Measurements from ENCODE around the gene FXYD5.

The FXYD5 gene

DNA sequence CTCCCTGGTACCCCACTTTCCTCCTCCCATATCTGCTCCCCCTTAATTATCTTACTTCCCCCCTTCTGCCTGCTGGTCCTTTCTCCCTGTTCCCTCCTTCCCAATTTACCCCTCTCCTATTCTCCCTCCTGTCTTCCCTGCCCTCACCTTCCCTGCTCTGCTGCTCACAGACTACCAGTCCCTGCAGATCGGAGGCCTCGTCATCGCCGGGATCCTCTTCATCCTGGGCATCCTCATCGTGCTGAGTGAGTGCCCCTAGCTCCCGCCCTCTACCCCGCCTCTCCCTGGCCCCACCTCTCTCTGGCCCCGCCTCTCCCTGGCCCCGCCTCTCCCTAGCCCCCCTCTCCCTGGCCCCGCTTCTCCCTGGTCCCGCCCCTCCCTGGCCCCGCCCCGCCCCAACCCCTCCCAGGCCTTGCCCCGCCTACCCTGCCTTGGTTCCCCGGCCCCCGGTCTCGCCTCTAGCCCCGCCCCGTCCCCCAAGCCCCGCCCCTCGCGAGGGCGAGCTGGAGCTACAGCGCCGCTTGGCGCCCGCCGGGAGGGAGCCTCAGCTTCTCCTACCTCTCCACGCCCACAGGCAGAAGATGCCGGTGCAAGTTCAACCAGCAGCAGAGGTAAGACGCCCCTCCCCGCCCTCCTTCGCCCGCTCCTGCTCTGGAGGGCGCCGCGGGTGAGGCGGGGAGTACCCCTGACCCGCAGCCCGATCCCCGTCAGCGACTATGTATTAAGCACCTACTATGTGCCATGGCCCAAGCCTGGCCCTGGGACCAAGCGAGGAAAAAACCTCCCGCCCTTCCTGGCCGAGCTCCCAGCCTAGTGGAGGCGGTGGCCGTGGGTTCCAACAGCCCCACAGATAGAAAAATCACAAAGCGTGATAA is 13.3 kb upstream of the FXYD5 start:
- Histone ChIP-seq H3K4me3 (ENCODE audit: insufficient read length, low read depth) (no peak overlapping the region), H3K9ac (ENCODE audit: insufficient read length, low read depth) (no peak overlapping the region)

DNA sequence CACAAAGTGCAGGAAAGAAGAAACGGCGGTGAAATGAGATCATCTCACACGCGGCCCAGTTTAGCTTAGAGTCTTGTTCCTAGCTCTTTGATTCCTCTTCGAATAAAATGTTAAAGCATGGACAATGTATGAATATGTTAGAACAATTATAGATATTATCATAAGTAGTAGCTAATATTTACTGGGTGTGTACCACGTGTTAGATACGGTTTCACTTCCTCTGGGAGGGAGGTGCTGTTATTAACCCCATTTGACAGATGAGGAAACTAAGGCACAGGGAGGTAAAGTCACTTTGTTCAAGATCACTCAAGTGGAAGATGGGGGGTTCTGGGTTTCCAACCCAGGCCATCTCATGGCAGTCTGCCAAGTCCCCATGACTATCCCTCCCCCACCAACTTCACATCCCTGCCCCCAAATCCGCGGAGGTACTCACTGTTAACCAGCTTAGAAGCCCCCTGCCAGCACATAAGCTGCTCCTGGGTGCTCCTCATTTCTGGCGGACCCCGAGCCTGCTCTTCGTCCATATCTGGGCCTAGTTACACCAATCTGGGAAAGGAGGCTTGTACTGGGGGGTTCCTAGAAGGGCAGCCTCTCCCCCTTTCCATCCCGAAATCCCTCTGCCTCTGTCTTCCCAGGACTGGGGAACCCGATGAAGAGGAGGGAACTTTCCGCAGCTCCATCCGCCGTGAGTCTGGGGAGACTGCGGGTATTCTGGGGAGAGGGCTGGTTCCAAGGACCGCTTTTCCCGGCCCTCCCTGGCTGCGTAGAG is 12.5 kb upstream of the FXYD5 start:
- Histone ChIP-seq H3K9me3 (ENCODE audit: insufficient read depth, low read length) (no peaks in the 10 kb centered on the region), H3K27me3 (ENCODE audit: insufficient read depth, insufficient read length) (peaks cover 44% of the 10 kb centered on the region), H3K4me1 (ENCODE audit: insufficient read depth, insufficient read length) (peaks cover 12% of the 10 kb centered on the region), H3K4me3 (ENCODE audit: insufficient read length, low read depth) (peak overlapping the region; percentile 36), H3K36me3 (ENCODE audit: insufficient read depth, insufficient read length, low read length) (no peaks in the 10 kb centered on the region), H3K9ac (ENCODE audit: insufficient read length, low read depth) (peak overlapping the region; percentile 44)
- DNase-seq (ENCODE audit: low read depth, low spot score) = no peak
- TF ChIP-seq ZNF274 (IDR thresholded peaks at IDR 0.05; ENCODE audit: low read depth, low read length) (no peak), YY1 (IDR thresholded peaks at IDR 0.05; ENCODE audit: insufficient read depth, insufficient read length) (no peak), SUZ12 (IDR thresholded peaks at IDR 0.05; ENCODE audit: extremely low read depth, insufficient read depth, insufficient read length) (no peak)

More for the DNA sequence above, 13.3 kb upstream of the FXYD5 start:
- Histone ChIP-seq H3K9me3 (ENCODE audit: insufficient read depth, low read length) (no peaks in the 10 kb centered on the region), H3K4me1 (ENCODE audit: insufficient read depth, insufficient read length) (peaks cover 12% of the 10 kb centered on the region), H3K27me3 (ENCODE audit: insufficient read depth, insufficient read length) (peaks cover 44% of the 10 kb centered on the region), H3K36me3 (ENCODE audit: insufficient read depth, insufficient read length, low read length) (no peaks in the 10 kb centered on the region)
- peak; percentile 63 for DNase-seq (ENCODE audit: low read depth, low spot score)
- TF ChIP-seq YY1 (IDR thresholded peaks at IDR 0.05; ENCODE audit: insufficient read depth, insufficient read length) (no peak), SUZ12 (IDR thresholded peaks at IDR 0.05; ENCODE audit: extremely low read depth, insufficient read depth, insufficient read length) (no peak), ZNF274 (IDR thresholded peaks at IDR 0.05; ENCODE audit: low read depth, low read length) (no peak)

DNA sequence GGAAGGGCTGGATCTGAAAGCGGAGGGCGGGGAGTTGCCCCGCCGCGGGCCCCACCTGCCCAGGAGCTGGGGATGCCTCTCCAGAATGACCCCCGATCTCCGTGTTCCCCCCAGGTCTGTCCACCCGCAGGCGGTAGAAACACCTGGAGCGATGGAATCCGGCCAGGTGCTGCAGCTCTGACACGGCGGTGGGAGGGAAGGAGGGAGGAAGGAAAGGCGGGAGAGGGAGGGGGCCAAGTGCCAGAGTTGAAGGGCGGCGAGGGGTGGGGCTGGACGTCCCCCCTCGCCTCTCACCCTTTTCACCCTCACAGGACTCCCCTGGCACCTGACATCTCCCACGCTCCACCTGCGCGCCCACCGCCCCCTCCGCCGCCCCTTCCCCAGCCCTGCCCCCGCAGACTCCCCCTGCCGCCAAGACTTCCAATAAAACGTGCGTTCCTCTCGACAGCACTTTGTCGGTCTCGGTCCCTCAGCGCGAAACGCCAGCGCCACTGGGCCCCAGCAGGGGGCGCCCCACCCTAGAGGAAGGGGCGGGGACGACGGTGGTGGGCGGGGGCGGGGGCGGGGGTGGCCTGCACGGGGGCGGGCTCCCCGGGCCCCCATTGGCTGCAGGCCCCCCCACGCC is 11.8 kb upstream of the FXYD5 start:
- H3K27me3 ChIP-seq (ENCODE audit: insufficient read depth, insufficient read length) = peaks cover 44% of the 10 kb centered on the region
- H3K4me1 ChIP-seq (ENCODE audit: insufficient read depth, insufficient read length) = peaks cover 12% of the 10 kb centered on the region
- H3K4me3 ChIP-seq (ENCODE audit: insufficient read length, low read depth) = peak overlapping the region; percentile 36
- TF ChIP-seq ZNF274 (IDR thresholded peaks at IDR 0.05; ENCODE audit: low read depth, low read length) (no peak), YY1 (IDR thresholded peaks at IDR 0.05; ENCODE audit: insufficient read depth, insufficient read length) (no peak), SUZ12 (IDR thresholded peaks at IDR 0.05; ENCODE audit: extremely low read depth, insufficient read depth, insufficient read length) (no peak)
- no peaks in the 10 kb centered on the region for H3K36me3 ChIP-seq (ENCODE audit: insufficient read depth, insufficient read length, low read length)
- no peak for DNase-seq (ENCODE audit: low read depth, low spot score)
- peak overlapping the region; percentile 44 for H3K9ac ChIP-seq (ENCODE audit: insufficient read length, low read depth)
- no peaks in the 10 kb centered on the region for H3K9me3 ChIP-seq (ENCODE audit: insufficient read depth, low read length)

DNA sequence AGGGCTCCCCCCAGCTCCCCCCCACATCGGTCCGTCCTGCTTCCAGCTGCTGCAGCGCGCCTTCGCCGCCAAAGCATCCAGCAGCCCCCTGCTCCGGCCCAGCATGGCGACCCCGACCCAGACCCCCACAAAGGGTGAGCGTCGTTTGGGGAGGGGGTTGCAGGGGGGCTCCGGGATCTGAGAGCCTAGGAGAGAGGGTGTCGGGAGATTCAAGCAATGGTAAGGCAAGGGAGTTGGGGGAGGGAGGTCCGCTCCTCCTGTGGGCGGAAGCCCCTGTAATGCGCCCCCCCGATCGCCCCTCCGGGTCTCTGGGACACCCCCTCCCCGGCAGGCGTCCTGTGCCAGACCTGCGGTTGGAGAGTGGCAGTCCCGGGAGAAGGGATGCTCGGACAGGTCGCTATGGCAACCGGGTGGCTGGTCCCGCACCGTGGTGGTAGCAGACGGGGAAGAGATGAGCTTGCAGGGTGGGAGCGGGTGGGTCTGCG is 11.3 kb upstream of the FXYD5 start, which contains the start of gene FXYD7:
TSS of gene FXYD7 (plus strand) at position 25 of the 485 bp plus-strand sequence. CDS start at position 104, 79 bp downstream.
- no peak for TF ChIP-seq ZNF274 (IDR thresholded peaks at IDR 0.05; ENCODE audit: low read depth, low read length)
- TF ChIP-seq SUZ12 (IDR thresholded peaks at IDR 0.05; ENCODE audit: extremely low read depth, insufficient read depth, insufficient read length) = no peak
- TF ChIP-seq YY1 (IDR thresholded peaks at IDR 0.05; ENCODE audit: insufficient read depth, insufficient read length) = no peak
- no peak for DNase-seq (ENCODE audit: low read depth, low spot score)
- peak within 1 kb of the TSS; percentile 44 for H3K9ac ChIP-seq (ENCODE audit: insufficient read length, low read depth)
- no peaks in the 10 kb centered on the region for H3K9me3 ChIP-seq (ENCODE audit: insufficient read depth, low read length)
- H3K4me3 ChIP-seq (ENCODE audit: insufficient read length, low read depth) = peak within 1 kb of the TSS; percentile 36
- H3K27me3 ChIP-seq (ENCODE audit: insufficient read depth, insufficient read length) = peaks cover 44% of the 10 kb centered on the region
- peaks cover 12% of the 10 kb centered on the region for H3K4me1 ChIP-seq (ENCODE audit: insufficient read depth, insufficient read length)
- H3K36me3 ChIP-seq (ENCODE audit: insufficient read depth, insufficient read length, low read length) = no peaks in the 10 kb centered on the region

DNA sequence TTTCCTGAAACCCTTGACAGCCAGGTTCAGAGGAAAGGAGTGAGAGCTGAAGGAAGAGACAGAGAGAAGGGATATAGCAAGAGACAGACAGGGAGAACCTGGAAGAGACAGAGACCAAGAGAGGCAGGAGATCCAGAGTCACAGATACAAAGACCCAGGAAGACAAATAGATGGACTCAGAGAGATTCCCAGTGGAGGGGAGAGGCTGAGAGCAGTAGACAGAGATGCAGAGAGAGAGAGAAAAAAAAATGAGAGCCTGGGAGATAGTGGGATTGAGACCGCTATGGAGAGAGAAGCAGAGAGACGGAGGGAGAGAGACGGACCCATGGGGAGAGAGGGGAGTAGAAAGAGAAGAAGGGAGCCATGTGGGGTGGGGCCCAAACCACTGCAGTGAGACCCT is 10.7 kb upstream of the FXYD5 start:
- Histone ChIP-seq H3K4me3 (ENCODE audit: insufficient read length, low read depth) (no peak overlapping the region), H3K9ac (ENCODE audit: insufficient read length, low read depth) (no peak overlapping the region)
- TF ChIP-seq SUZ12 (IDR thresholded peaks at IDR 0.05; ENCODE audit: extremely low read depth, insufficient read depth, insufficient read length) (no peak), ZNF274 (IDR thresholded peaks at IDR 0.05; ENCODE audit: low read depth, low read length) (no peak), YY1 (IDR thresholded peaks at IDR 0.05; ENCODE audit: insufficient read depth, insufficient read length) (no peak)

DNA sequence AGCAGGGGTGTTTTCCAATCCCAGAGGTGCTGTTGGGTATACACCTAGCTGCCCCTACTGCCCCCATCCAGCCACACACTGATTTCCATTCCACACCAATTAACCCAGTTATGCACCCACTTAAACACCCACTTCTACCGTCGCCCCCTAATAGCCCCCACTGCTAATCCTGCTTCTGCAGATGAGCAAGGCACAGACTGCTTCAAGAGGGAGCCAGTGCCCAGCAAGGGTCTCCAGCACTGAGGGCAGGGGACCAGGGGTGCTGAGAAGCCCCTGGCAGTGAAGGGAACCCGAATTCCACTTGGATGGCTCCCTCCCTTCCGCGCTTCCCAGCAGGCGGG is 10.3 kb upstream of the FXYD5 start:
- H3K4me3 ChIP-seq (ENCODE audit: insufficient read length, low read depth) = no peak overlapping the region

More for the DNA sequence above, 10.7 kb upstream of the FXYD5 start:
- Histone ChIP-seq H3K36me3 (ENCODE audit: insufficient read depth, insufficient read length, low read length) (no peaks in the 10 kb centered on the region), H3K9me3 (ENCODE audit: insufficient read depth, low read length) (no peaks in the 10 kb centered on the region), H3K27me3 (ENCODE audit: insufficient read depth, insufficient read length) (peaks cover 44% of the 10 kb centered on the region), H3K4me1 (ENCODE audit: insufficient read depth, insufficient read length) (peaks cover 11% of the 10 kb centered on the region)
- no peak for DNase-seq (ENCODE audit: low read depth, low spot score)

More for the DNA sequence above, 10.3 kb upstream of the FXYD5 start:
- DNase-seq (ENCODE audit: low read depth, low spot score) = no peak
- TF ChIP-seq SUZ12 (IDR thresholded peaks at IDR 0.05; ENCODE audit: extremely low read depth, insufficient read depth, insufficient read length) (no peak), ZNF274 (IDR thresholded peaks at IDR 0.05; ENCODE audit: low read depth, low read length) (no peak), YY1 (IDR thresholded peaks at IDR 0.05; ENCODE audit: insufficient read depth, insufficient read length) (no peak)
- Histone ChIP-seq H3K9ac (ENCODE audit: insufficient read length, low read depth) (no peak overlapping the region), H3K9me3 (ENCODE audit: insufficient read depth, low read length) (no peaks in the 10 kb centered on the region), H3K4me1 (ENCODE audit: insufficient read depth, insufficient read length) (peaks cover 8% of the 10 kb centered on the region), H3K27me3 (ENCODE audit: insufficient read depth, insufficient read length) (peaks cover 44% of the 10 kb centered on the region), H3K36me3 (ENCODE audit: insufficient read depth, insufficient read length, low read length) (no peaks in the 10 kb centered on the region)
